Right lobe of liver (tissue), 4 donors: ENCODE results near the gene C14orf132.

Source experiments
- POLR2A ChIP-seq: fragments of 450-650 bp; IDR thresholded peaks from one replicate; pipeline ENCODE4 v1.6.1; 2017; ENCODE audit warnings: antibody characterized with exemption, mild to moderate bottlenecking
- TF ChIP-seq, protein P1 (sequence below), 4 donors: fragments of 200-600 bp in 3 of 4; fragments of 450-650 bp in 1 of 4; IDR thresholded peaks; one replicate each; pipeline versions ENCODE4 v1.5.1 to v1.8.0; 2016 to 2022; ENCODE audit warnings: antibody characterized with exemption in 4 of 4, mild to moderate bottlenecking in 2 of 4
- donor health status: DM: no; HTN: no; CAD: no.
- donor health status: DM: no; HTN: no; CAD: no.
- donor health status: DM: no; HTN: yes; CAD: no.

DNA sequence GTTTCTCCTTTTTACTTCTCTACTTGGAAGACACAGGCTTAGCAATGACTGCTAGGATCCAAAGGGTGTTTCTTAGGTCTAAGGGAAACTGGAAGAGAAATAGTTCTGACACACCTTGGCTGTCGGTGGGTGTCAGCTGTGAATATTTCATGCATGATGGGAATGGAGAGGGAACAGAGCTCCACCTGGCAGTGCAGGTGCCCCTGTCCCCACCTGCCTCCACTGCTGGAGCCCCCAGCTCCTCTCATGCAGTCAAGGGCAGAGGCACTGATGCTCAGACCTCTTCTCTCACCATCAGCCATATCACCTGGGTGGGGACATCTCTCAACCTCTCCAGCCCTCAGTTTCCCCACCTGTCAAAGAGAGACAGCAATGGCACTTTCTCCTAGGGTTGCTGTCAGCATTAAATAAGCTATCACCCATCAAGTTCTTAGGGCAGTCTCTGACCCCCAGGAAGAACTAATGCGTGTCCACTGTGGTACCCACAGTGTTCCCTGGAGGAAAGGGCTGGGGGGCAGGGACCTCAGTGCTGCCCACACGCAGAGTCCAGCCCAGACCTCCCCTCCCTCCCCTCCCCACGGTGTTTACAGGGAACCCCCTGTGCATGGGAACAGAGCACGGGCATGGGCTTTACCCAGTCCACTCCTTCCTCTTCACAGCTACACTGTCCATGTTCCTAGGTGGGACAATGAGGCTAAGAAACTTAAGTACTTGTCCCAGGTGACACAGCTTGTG, 69.1 kb downstream of the C14orf132 start:
- TF ChIP-seq POLR2A = no peak
- TF ChIP-seq, protein P1, sequence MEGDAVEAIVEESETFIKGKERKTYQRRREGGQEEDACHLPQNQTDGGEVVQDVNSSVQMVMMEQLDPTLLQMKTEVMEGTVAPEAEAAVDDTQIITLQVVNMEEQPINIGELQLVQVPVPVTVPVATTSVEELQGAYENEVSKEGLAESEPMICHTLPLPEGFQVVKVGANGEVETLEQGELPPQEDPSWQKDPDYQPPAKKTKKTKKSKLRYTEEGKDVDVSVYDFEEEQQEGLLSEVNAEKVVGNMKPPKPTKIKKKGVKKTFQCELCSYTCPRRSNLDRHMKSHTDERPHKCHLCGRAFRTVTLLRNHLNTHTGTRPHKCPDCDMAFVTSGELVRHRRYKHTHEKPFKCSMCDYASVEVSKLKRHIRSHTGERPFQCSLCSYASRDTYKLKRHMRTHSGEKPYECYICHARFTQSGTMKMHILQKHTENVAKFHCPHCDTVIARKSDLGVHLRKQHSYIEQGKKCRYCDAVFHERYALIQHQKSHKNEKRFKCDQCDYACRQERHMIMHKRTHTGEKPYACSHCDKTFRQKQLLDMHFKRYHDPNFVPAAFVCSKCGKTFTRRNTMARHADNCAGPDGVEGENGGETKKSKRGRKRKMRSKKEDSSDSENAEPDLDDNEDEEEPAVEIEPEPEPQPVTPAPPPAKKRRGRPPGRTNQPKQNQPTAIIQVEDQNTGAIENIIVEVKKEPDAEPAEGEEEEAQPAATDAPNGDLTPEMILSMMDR (IDR thresholded peaks at IDR 0.05) = no peak
